Stimulated activated CD4-positive, alpha-beta T cell treated with anti-CD3 and anti-CD28 coated beads, Interleukin-4, amount 100 ng/mL, for 1 hour (primary cell): ENCODE results near the gene SNX2.
"Not testable (repeated sequence)": the region's sequence is repeated elsewhere in the genome, so short reads cannot be mapped to it uniquely, and the experiment has no call there.

ENCODE experiments used
- DNase-seq: peaks from one replicate; pipeline ENCODE4 v3.0.0-alpha.2; 2020

The SNX2 gene

DNA sequence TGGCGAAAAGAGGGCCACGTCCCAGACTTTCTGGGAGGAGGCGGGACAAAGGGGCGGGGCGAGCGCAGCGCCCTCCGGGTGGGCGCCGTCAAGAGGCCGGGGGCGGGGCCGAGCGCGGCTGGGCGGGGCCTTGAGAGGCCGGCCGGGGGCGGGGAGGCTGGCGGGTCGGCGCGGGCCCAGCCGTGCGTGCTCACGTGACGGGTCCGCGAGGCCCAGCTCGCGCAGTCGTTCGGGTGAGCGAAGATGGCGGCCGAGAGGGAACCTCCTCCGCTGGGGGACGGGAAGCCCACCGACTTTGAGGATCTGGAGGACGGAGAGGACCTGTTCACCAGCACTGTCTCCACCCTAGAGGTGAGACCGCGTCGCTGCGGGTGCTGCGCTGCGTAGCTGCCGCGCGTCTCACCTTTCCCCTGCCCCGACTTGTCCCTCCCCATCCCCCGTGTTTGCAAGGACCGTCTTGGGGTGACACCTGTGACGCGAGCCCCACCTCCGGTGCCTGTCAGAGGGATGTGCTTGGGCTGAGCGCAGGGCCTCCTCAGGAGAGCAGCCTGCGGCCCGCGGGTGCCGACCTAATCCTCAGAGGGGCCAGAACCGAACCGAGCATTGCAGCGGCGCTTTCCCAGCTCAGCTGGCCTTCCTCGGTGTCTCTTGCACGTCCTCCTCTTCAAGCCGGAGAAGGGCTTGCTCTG lies at the start of gene SNX2:
TSS of gene SNX2 (plus strand) at position 220 of the 689 bp plus-strand sequence. CDS start at position 244, 24 bp downstream.
- peak; percentile 90 for DNase-seq

DNA sequence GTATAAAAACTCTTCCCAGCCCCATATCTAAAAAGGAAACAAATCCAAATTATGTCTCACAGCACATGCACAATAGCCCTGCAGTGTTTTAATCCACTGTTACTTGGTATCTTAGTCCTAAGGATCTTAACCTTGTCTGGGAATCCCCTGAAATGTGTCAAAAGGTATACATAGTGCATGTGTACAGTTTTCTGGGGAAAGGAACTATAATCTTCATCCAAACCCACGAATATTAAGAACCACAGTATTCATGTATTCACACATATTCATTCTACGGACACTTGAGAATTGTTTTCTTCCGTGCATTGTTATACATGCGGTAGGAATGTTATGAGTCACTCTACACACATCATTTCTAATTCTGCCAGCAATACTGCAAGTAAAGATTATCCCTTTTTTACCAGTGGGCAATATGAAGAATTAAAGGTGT lies 47.8 kb upstream of the SNX2 start:
- DNase-seq, result no peak

GRCh38 chr5:122730037-122730436 lies 44.8 kb upstream of the SNX2 start:
- DNase-seq, result no peak

- no peak for DNase-seq
These were observed 44.4 kb upstream of the SNX2 start for GRCh38 chr5:122730456-122730855.

- DNase-seq, result no peak
These were observed 38.6 kb upstream of the SNX2 start for GRCh38 chr5:122736086-122736845.

- no peak for DNase-seq
These were observed 36.8 kb upstream of the SNX2 start for GRCh38 chr5:122738088-122738487.

- DNase-seq, result no peak
These were observed 33.2 kb upstream of the SNX2 start for GRCh38 chr5:122741681-122742080.

DNA sequence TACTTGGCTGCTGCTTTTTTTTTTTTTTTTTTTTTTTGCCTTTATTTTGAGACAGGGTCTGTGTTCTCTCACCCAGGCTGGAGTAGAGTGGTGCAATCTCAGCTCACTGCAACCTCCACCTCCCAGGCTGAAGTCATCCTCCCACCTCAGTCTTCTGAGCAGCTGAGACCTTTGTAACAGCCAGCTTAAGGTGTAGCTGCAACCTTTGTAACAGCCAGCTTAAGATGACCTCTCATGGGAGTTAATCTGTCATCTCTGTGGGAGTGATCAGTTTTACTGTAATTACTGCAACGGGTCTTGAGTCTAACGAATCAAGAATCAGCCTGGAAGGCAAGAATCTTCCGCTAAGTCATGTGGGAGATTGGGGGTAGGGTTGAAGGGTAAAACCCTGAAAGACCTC lies 31.6 kb upstream of the SNX2 start:
- no peak for DNase-seq

DNA sequence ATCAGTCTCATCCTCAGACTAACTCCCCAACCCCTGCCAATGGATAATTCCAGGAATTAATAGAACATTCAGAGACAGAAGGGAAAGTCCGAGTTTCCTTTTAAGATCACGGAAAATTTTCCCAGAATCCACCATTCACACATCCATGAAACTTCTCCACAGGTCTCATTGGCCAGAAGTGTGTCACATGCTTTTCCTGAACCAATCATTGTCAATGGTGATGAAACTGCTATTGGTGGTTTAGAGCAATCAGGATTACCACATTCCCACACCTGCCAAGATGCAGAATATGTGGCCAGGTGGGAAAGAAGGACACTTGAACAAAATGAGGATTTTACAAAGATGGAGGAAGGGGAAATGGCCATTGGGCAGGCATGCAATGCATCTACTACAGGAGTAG lies 29.3 kb upstream of the SNX2 start:
- DNase-seq, result no peak

DNA sequence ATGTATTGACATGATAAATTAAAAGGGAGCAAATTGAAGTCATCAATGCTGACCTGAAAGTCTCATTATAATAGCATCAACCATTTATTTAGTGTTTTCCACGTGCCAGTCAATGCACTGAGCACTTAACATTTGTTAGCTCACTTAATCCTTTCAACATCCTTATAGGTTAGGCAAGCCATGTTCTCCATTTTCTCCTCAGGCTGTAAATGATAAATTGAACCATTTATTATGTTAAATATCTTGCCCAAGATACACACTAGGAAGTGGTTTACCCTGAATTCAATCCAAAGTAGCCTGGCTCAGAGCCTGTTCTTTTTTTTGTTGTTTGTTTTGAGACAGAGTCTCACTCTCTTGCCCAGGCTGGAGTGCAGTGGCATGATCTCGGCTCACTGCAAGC lies 25.0 kb upstream of the SNX2 start:
- DNase-seq, result no peak

- no peak for DNase-seq
These were observed 23.5 kb upstream of the SNX2 start for GRCh38 chr5:122751293-122751782.

GRCh38 chr5:122753500-122753899 lies 21.4 kb upstream of the SNX2 start:
- no peak for DNase-seq

DNA sequence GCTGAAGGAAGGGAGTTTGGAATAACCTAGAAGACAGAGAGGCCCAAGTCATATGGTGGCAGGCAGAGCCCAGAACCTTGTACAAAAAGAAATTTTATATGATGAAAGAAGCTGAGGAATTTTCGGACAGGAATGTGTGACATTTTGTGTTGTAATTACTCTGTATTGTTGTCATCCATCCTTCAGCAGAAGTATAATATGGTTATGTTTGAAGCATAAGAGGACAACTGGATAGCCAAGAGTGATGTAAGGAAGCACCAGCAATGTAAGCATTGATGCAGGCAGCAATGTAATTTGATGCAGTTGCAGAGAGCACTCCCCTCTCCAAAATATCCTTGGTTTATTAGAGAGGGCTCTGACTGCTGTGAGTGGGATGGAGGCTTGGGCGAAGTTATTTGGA lies 19.1 kb upstream of the SNX2 start:
- DNase-seq, result no peak

DNA sequence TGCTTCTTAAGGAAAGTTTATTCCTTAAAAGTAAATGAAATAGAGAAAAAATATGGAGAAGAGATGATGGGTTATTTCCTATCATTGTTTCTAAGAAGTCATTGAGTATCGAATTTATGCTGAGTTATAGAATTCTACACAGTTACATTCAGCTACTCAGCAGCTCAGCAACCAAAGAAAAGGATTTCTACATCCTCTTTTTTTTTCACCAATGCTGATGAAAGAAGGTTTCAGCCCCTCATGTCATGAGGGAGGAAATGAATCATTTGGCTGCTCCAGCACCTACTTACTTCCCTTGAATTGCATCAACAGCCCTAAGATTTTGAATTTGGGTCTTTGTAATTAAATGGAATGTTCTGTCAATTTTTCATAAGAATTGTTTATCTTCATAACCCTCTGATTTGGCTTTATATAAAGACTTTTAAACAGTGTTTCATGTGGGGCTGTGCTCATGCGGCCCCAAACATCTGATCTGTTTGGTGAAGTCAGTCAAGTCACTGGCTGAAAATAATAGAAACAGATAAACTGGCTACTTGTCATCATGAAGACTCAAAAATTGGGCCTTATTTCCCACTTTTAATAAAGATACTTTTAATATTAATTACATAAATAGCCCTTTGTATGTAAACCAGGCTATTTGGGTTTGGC lies 18.5 kb upstream of the SNX2 start:
- DNase-seq, result no peak

GRCh38 chr5:122757285-122757684 lies 17.6 kb upstream of the SNX2 start:
- no peak for DNase-seq

DNA sequence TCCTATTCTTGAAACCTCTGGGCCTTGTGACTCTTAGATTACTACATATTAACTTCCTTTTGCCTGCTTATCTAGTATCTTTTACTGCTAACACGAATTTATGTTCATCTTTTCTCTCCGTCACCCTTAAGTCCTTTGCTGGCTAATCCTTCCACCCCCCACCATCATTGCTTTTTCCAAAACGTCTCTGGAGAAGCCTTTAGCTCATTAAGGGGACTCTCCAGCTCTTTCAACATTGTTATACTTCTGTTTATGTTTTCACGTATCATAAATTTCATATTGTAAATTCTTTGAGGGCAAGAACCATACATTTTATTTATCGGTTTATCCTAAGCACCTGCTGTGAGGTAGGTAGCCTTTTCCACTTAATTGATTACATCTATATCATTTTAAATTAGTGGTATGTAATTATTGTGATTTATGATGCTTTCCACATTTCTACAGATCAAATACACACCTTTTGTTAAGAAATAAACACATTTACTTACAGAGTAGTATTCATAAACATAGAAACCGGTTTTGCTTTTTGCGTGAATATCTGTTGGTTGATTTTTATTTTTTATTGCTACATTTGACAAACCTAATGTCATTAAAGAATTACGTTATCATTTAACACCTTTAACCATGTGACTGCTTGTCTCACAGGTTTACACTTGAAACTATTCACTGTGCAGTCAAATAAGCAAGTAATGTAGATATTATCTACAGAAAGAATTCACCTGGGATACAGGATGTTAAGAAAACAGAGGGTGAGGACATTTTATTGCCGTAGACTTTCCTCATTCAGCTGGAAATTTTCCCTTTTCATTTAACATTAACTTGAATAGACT lies 15.4 kb upstream of the SNX2 start:
- DNase-seq, result no peak

DNA sequence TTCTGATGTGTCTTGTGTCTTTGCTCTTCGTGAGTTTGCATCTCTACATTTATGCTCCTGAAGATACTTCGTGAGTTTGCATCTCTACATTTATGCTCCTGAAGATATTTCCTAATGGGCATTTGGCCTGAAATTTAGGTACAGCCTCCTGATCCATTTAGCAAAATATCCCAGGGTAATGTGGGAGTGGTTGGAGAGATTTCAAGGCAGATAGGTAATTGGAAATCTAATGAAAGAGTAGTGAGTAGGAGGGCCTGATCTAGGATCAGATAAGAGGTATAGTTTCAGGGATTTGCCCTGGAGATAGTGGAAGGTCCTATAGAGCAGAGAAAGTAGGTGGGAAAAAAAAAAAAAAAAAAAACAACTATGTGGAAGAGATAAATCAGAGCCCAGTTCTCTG lies 14.6 kb upstream of the SNX2 start:
- no peak for DNase-seq

DNA sequence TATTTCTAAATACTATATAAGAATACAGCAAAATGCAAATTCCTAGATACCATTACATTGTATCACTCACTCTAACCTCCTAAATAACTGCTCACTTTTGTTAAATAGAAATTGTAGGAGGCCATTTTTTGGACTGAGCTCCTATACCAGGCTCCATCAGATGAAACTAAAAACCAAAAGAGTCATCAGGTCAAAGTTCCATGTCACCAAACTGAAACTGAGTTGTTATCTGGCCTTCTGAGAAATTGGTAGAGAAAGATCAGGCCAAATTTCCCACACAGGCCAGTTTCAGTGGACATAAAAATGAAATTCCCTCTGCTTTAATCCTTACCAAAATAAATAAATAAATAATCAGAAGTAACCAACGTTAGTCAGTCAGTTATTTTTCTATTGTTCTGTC lies 13.8 kb upstream of the SNX2 start:
- DNase-seq, result no peak

GRCh38 chr5:122761896-122762295 lies 13.0 kb upstream of the SNX2 start:
- DNase-seq, result not testable (repeated sequence)

GRCh38 chr5:122766130-122766529 lies 8.8 kb upstream of the SNX2 start:
- DNase-seq, result no peak

DNA sequence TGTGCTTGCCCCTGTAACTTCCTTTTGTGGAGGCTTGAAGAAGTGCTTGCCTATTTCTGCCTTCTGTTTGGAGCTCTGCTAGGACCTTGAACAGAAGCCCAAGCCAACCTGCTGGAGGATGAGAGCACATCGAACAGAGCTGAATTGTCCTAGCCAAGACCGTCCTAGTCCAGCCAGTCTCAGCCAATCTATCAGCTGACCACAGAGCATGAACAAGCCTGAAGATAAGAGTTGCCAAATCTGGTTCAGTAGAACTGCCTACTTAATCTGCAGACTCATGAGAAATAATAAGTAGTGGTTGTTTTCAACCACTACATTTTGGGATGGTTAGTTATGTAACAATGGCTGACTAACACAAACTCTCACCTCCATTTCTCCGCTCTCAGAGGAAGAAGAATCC lies 4.4 kb upstream of the SNX2 start:
- DNase-seq, result no peak

- DNase-seq, result no peak
These were observed 2.4 kb upstream of the SNX2 start for GRCh38 chr5:122772446-122772845.

DNA sequence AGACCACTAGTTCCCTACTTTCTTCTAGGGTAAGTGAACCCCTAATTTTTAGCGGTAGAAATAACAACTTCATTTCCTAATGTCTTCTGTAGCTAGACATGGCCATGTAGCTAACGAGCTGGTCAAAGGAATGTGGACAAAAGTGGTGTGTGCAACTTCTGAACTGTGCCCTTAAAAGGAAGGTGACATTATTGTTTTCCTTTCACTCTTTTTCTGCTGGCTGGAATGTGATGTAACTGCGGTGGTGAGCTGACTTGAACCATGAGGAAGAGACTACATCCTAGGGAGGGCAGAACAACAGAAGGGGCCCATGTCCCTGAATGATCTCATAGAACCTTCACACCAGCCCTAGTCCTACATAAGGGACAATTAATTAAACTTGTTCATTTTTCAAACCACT lies 1.3 kb upstream of the SNX2 start:
- DNase-seq, result no peak
